Endothelial cell of umbilical vein (primary cell): Measurements from ENCODE around the gene TBC1D14. TPM values are rescaled to one million over a fixed set of nuclear protein-coding genes. Genes with fewer than 3 reads are reported as not detected.

Experiments
- BruUV-seq: library from RNA; stranded (reverse); fragments of 400-500 nt; replicated peaks from 2 replicates; lab custom pipeline; 2021; lab: Mats Ljungman, UMichigan
- CTCF ChIA-PET: fragments of 300-600, 350-600 bp; sonication (Branson Sonifier 250); formaldehyde crosslinking; loops from one replicate; lab custom pipeline; 2021; ENCODE audit warnings: antibody characterized with exemption, inconsistent platforms; lab: Charles Lee
- POLR2A ChIA-PET: fragments of 300-600, 350-600 bp; sonication (Branson Sonifier 250); formaldehyde crosslinking; loops from one replicate; lab custom pipeline; 2021; ENCODE audit warnings: antibody characterized with exemption, inconsistent platforms; lab: Charles Lee
- DNase-seq: peaks from one replicate; pipeline ENCODE4 v3.0.0-alpha.2; 2011; ENCODE audit warnings: low read depth, low spot score
- FAIRE-seq: peaks from 2 replicates; lab custom pipeline; 2011; peaks lifted over from hg19 to GRCh38; lab: Jason Lieb, UNC
- H2AFZ ChIP-seq: 2 replicates; pipeline ENCODE4 v1.6.0; 2012; ENCODE audit warnings: low read depth, low read length, control low read depth, inconsistent platforms
- H3K27ac ChIP-seq: 2 replicates; pipeline ENCODE4 v1.5.1; 2011; ENCODE audit warnings: low read depth, mild to moderate bottlenecking, control low read depth, low read length, moderate library complexity; ENCODE audit not compliant: insufficient read depth
- H3K27me3 ChIP-seq, 2 experiments: 2 replicates each; pipeline versions ENCODE4 v1.6.0 to v1.6.1; 2011; ENCODE audit warnings: low read length in 2 of 2, mixed read lengths in 1 of 2; ENCODE audit not compliant: control insufficient read depth in 2 of 2, insufficient read depth in 2 of 2
- H3K36me3 ChIP-seq, 2 experiments: 2 replicates in 1 of 2; 3 replicates in 1 of 2; pipeline ENCODE4 v1.5.1; 2011; ENCODE audit warnings: low read length in 2 of 2, mild to moderate bottlenecking in 1 of 2, moderate library complexity in 1 of 2; ENCODE audit not compliant: control insufficient read depth in 2 of 2, insufficient read depth in 2 of 2; ENCODE audit errors: extremely low read depth in 1 of 2
- H3K4me1 ChIP-seq: 3 replicates; pipeline ENCODE4 v1.5.1; 2011; ENCODE audit warnings: mild to moderate bottlenecking, low read length; ENCODE audit not compliant: control insufficient read depth, insufficient read depth; ENCODE audit errors: extremely low read depth
- H3K4me2 ChIP-seq: 2 replicates; pipeline ENCODE4 v1.6.1; 2011; ENCODE audit warnings: low read length, control low read depth, mixed read lengths; ENCODE audit not compliant: insufficient read depth
- H3K4me3 ChIP-seq, 3 experiments: fragments of 200-600 bp in 1 of 3; sonication (generic), shearing (Covaris generic) in 1 of 3; replicated peaks in 1 of 3; 2 replicates each; pipeline ENCODE4 v1.5.1; 2011 to 2016; ENCODE audit warnings: control low read depth in 3 of 3, low read length in 3 of 3, mild to moderate bottlenecking in 2 of 3, inconsistent platforms in 1 of 3, low read depth in 1 of 3, moderate library complexity in 1 of 3; ENCODE audit not compliant: insufficient read depth in 1 of 3
- H3K79me2 ChIP-seq: 2 replicates; pipeline ENCODE4 v1.6.0; 2012; ENCODE audit warnings: low read length, inconsistent platforms; ENCODE audit not compliant: control insufficient read depth, insufficient read depth
- H3K9ac ChIP-seq: replicated peaks from 2 replicates; pipeline ENCODE3; 2011; ENCODE audit warnings: low read length, control low read depth; ENCODE audit not compliant: insufficient read depth; ENCODE audit errors: extremely low read depth
- H3K9me1 ChIP-seq: replicated peaks from 3 replicates; pipeline ENCODE4 v1.6.0; 2011; ENCODE audit warnings: mild to moderate bottlenecking, low read length; ENCODE audit not compliant: control insufficient read depth, insufficient read depth; ENCODE audit errors: extremely low read depth
- H3K9me3 ChIP-seq: replicated peaks from 2 replicates; pipeline ENCODE4 v1.5.1; 2012; ENCODE audit warnings: low read length, inconsistent platforms; ENCODE audit not compliant: control insufficient read depth, insufficient read depth
- H4K20me1 ChIP-seq: replicated peaks from 2 replicates; pipeline ENCODE3; 2011; ENCODE audit warnings: mild to moderate bottlenecking, low read length; ENCODE audit not compliant: control insufficient read depth, insufficient read depth; ENCODE audit errors: extremely low read depth
- CTCF ChIP-seq, 2 donors: IDR thresholded peaks; 1 replicate in 1 of 2; 2 replicates in 1 of 2; pipeline ENCODE4 v1.5.1; 2011; ENCODE audit warnings: low read length in 2 of 2, mild to moderate bottlenecking in 2 of 2, moderate library complexity in 2 of 2, control low read depth in 1 of 2, inconsistent platforms in 1 of 2, low read depth in 1 of 2; ENCODE audit not compliant: insufficient read depth in 1 of 2; ENCODE audit errors: extremely low read depth in 1 of 2
- FOS ChIP-seq: IDR thresholded peaks from 2 replicates; pipeline ENCODE4 v1.6.1; 2011; ENCODE audit warnings: mild to moderate bottlenecking, low read length, moderate library complexity, borderline replicate concordance; ENCODE audit not compliant: insufficient read depth
- GATA2 ChIP-seq: IDR thresholded peaks from 2 replicates; pipeline ENCODE4 v1.7.0; 2011; ENCODE audit warnings: low read depth, mild to moderate bottlenecking, moderate library complexity, mixed read lengths, low read length; ENCODE audit not compliant: insufficient read length, insufficient read depth
- POLR2A ChIP-seq: IDR thresholded peaks from 2 replicates; pipeline ENCODE4 v1.6.1; 2012; ENCODE audit warnings: low read depth, mild to moderate bottlenecking, control low read depth, low read length
- POLR2AphosphoS5 ChIP-seq: IDR thresholded peaks from 2 replicates; pipeline ENCODE4 v1.6.1; 2012; ENCODE audit warnings: low read depth, mild to moderate bottlenecking, control low read depth, low read length, moderate library complexity; ENCODE audit not compliant: insufficient read depth
- dilution Hi-C: fragments of 300-500 bp; cut with MboI; formaldehyde crosslinking; loops from one replicate; pipeline ENCODE4 v1.15.0; 2019; ENCODE audit warnings: low sequenced_read_pairs; ENCODE audit not compliant: extremely low pct_ligation_motif_present
- intact Hi-C: fragments of 100-400 bp; cut with micrococcal nuclease; formaldehyde crosslinking; loops from one replicate; pipeline ENCODE4 v1.10.0; 2022
- polyA plus RNA-seq, 4 experiments: library from polyadenylated mRNA; depleted of rRNA in 3 of 4; stranded (reverse) in 3 of 4; unstranded in 1 of 4; fragments of >200 nt; gene quantifications; 2 replicates each; pipeline versions ENCODE4 v1.2.1 to v1.2.3, GENCODE V29; 2011 to 2012; ENCODE audit warnings: missing spikeins in 1 of 4
- total RNA-seq: library from RNA; stranded (reverse); gene quantifications from 2 replicates; pipeline ENCODE4 v1.2.3, GENCODE V29; 2021

Gene TBC1D14
- total and polyA plus RNA-seq, 2 donors (not counting 3 experiments of a cell fraction or from before 2014, with no cell fraction given): 23.7 to 24.8 TPM

- peak; percentile 27 for DNase-seq
- no peak overlapping the region for H3K9ac ChIP-seq
- H3K27me3 ChIP-seq: no peaks in the 10 kb centered on the region
- peak overlapping the region; percentile 9 for H3K4me2 ChIP-seq
- ChIA-PET POLR2A (interaction anchor here (1.1 to 1.7 kb wide), 2 partner anchors 12 to 13 kb away, joined by 3 to 6 read pairs; partner anchors contain the start of genes GRPEL1 and TADA2B), CTCF (interaction anchor here (0.9 to 2.2 kb wide), 5 partner anchors 10 to 81 kb away, joined by 3 to 16 read pairs (median 8); partner anchors contain the start of genes GRPEL1 and TADA2B)
- BruUV-seq: TSS peak; percentile 9
- H3K9me1 ChIP-seq: no peaks in the 10 kb centered on the region
- peaks cover 13% of the 10 kb centered on the region for H3K4me1 ChIP-seq
- H3K36me3 ChIP-seq: peaks cover 5 to 9% of the 10 kb centered on the region in 2 experiments
- intact Hi-C loops (loop anchor here (1.0 kb wide), 1 partner anchor 12 kb away; the partner anchor contains the start of gene TADA2B), dilution Hi-C loops (no loop called here)
- peak overlapping the region; percentile 40 for H3K27ac ChIP-seq
- FAIRE-seq: peak; percentile 81
- H3K9me3 ChIP-seq: no peaks in the 10 kb centered on the region
- H3K79me2 ChIP-seq: peaks cover 13% of the 10 kb centered on the region
- H4K20me1 ChIP-seq: no peaks in the 10 kb centered on the region
- H2AFZ ChIP-seq: no peak overlapping the region
- H3K4me3 ChIP-seq: no peak overlapping the region
- TF ChIP-seq FOS: peak; percentile 45
- no peak for TF ChIP-seq GATA2
Observed at GRCh38 chr4:7055111-7055989, 145.7 kb downstream of the TBC1D14 start.

- dilution Hi-C loops: no loop called here
- BruUV-seq: no TSS peak
- intact Hi-C loops: loop anchor here (1.0 kb wide), 1 partner anchor 13 kb away; the partner anchor contains the start of gene TADA2B
Observed at GRCh38 chr4:7055990-7056325, 146.3 kb downstream of the TBC1D14 start.

More at GRCh38 chr4:7055990-7056325, 146.3 kb downstream of the TBC1D14 start:
- Histone ChIP-seq H3K9ac (no peak overlapping the region), H3K4me1 (peaks cover 13% of the 10 kb centered on the region), H4K20me1 (no peaks in the 10 kb centered on the region), H3K4me3 (no peak overlapping the region), H2AFZ (no peak overlapping the region), H3K27me3 (no peaks in the 10 kb centered on the region), H3K36me3 (peaks cover 10 to 15% of the 10 kb centered on the region in 2 experiments), H3K4me2 (no peak overlapping the region), H3K9me3 (no peaks in the 10 kb centered on the region), H3K27ac (no peak overlapping the region), H3K9me1 (no peaks in the 10 kb centered on the region), H3K79me2 (peaks cover 13% of the 10 kb centered on the region)
- FAIRE-seq (no peak), DNase-seq (no peak)
- ChIA-PET POLR2A (interaction anchor here (1.7 kb wide), 1 partner anchor 12 kb away, joined by 6 read pairs; the partner anchor contains the start of gene GRPEL1), CTCF (interaction anchor here (1.9 to 2.2 kb wide), 3 partner anchors 11 to 15 kb away, joined by 8 to 16 read pairs (median 10); partner anchors contain the start of genes GRPEL1 and TADA2B)
- TF ChIP-seq POLR2AphosphoS5 (no peak), FOS (no peak), CTCF (IDR thresholded peaks at IDR 0.05; ENCODE audit: extremely low read depth in 1 of 2, insufficient read depth in 1 of 2, low read depth in 1 of 2, low read length in 2 of 2) (no peak), GATA2 (no peak), POLR2A (no peak)
